ENCODE results near the gene RPL15. TPM values are rescaled to one million over a fixed set of nuclear protein-coding genes. Genes with fewer than 3 reads are reported as not detected.

The RPL15 gene
- total and polyA plus RNA-seq, 2 experiments from 2014 or later, result 1,318 to 3,305 TPM

GRCh38 chr3:23876923-23877322, 40.0 kb upstream of the RPL15 start:
- Histone ChIP-seq H3K79me2 (peaks cover 93% of the 10 kb centered on the region), H4K20me1 (ENCODE audit: insufficient read depth, poor library complexity, severe bottlenecking) (peaks cover 39% of the 10 kb centered on the region), H2AFZ (no peak overlapping the region), H3K4me1 (ENCODE audit: insufficient read depth) (no peaks in the 10 kb centered on the region), H3K9me3 (ENCODE audit: low read depth) (no peaks in the 10 kb centered on the region), H3K4me3 (no peak overlapping the region), H3K36me3 (replicated peaks; ENCODE audit: insufficient read depth, low read depth) (no peaks in the 10 kb centered on the region), H3K27me3 (no peaks in the 10 kb centered on the region), H3K4me2 (no peak overlapping the region), H3K9me2 (replicated peaks; ENCODE audit: insufficient read depth) (no peaks in the 10 kb centered on the region), H3K27ac (no peak overlapping the region)
- 98% methylated on average over 2 of the region's 2 CpGs for WGBS (ENCODE audit: low lambda C conversion rate, missing lambda C conversion rate)
- no peak for DNase-seq (ENCODE audit: low spot score)
- TF ChIP-seq EZH2phosphoT487 (IDR thresholded peaks at IDR 0.05; ENCODE audit: low read depth, severe bottlenecking, unreplicated experiment) (no peak), CTCF (IDR thresholded peaks at IDR 0.05; ENCODE audit: poor library complexity) (no peak), EZH2 (IDR thresholded peaks at IDR 0.05; ENCODE audit: borderline replicate concordance) (no peak)

GRCh38 chr3:23877329-23877980, 39.5 kb upstream of the RPL15 start:
- DNase-seq (ENCODE audit: low spot score), result no peak
- Histone ChIP-seq H3K4me3 (no peak overlapping the region), H3K36me3 (replicated peaks; ENCODE audit: insufficient read depth, low read depth) (no peaks in the 10 kb centered on the region), H3K27me3 (no peaks in the 10 kb centered on the region), H4K20me1 (ENCODE audit: insufficient read depth, poor library complexity, severe bottlenecking) (peaks cover 39% of the 10 kb centered on the region), H3K9me3 (ENCODE audit: low read depth) (no peaks in the 10 kb centered on the region), H3K4me2 (no peak overlapping the region), H3K4me1 (ENCODE audit: insufficient read depth) (no peaks in the 10 kb centered on the region), H3K79me2 (peaks cover 94% of the 10 kb centered on the region), H2AFZ (no peak overlapping the region), H3K9me2 (replicated peaks; ENCODE audit: insufficient read depth) (no peaks in the 10 kb centered on the region), H3K27ac (no peak overlapping the region)
- WGBS (ENCODE audit: low lambda C conversion rate, missing lambda C conversion rate), result 79% methylated on average over 5 of the region's 5 CpGs
- TF ChIP-seq CTCF (IDR thresholded peaks at IDR 0.05; ENCODE audit: poor library complexity) (no peak), EZH2phosphoT487 (IDR thresholded peaks at IDR 0.05; ENCODE audit: low read depth, severe bottlenecking, unreplicated experiment) (no peak), EZH2 (IDR thresholded peaks at IDR 0.05; ENCODE audit: borderline replicate concordance) (no peak)

GRCh38 chr3:23879485-23879884, 37.4 kb upstream of the RPL15 start:
- Histone ChIP-seq H3K27ac (no peak overlapping the region), H3K79me2 (peaks cover 86% of the 10 kb centered on the region), H3K4me1 (ENCODE audit: insufficient read depth) (no peaks in the 10 kb centered on the region), H3K27me3 (no peaks in the 10 kb centered on the region), H3K9me3 (ENCODE audit: low read depth) (no peaks in the 10 kb centered on the region), H3K9me2 (replicated peaks; ENCODE audit: insufficient read depth) (no peaks in the 10 kb centered on the region), H3K4me3 (no peak overlapping the region), H3K36me3 (replicated peaks; ENCODE audit: insufficient read depth, low read depth) (no peaks in the 10 kb centered on the region), H3K4me2 (no peak overlapping the region), H4K20me1 (ENCODE audit: insufficient read depth, poor library complexity, severe bottlenecking) (peaks cover 26% of the 10 kb centered on the region), H2AFZ (no peak overlapping the region)
- DNase-seq (ENCODE audit: low spot score), result no peak
- WGBS (ENCODE audit: low lambda C conversion rate, missing lambda C conversion rate), result 98% methylated on average over 8 of the region's 8 CpGs
- TF ChIP-seq EZH2 (IDR thresholded peaks at IDR 0.05; ENCODE audit: borderline replicate concordance) (no peak), EZH2phosphoT487 (IDR thresholded peaks at IDR 0.05; ENCODE audit: low read depth, severe bottlenecking, unreplicated experiment) (no peak), CTCF (IDR thresholded peaks at IDR 0.05; ENCODE audit: poor library complexity) (no peak)
